ENCODE measurements around the gene KPNA2.
"Not testable (repeated sequence)": the region's sequence is repeated elsewhere in the genome, so short reads cannot be mapped to it uniquely, and the experiment has no call there.

Gene KPNA2

DNA sequence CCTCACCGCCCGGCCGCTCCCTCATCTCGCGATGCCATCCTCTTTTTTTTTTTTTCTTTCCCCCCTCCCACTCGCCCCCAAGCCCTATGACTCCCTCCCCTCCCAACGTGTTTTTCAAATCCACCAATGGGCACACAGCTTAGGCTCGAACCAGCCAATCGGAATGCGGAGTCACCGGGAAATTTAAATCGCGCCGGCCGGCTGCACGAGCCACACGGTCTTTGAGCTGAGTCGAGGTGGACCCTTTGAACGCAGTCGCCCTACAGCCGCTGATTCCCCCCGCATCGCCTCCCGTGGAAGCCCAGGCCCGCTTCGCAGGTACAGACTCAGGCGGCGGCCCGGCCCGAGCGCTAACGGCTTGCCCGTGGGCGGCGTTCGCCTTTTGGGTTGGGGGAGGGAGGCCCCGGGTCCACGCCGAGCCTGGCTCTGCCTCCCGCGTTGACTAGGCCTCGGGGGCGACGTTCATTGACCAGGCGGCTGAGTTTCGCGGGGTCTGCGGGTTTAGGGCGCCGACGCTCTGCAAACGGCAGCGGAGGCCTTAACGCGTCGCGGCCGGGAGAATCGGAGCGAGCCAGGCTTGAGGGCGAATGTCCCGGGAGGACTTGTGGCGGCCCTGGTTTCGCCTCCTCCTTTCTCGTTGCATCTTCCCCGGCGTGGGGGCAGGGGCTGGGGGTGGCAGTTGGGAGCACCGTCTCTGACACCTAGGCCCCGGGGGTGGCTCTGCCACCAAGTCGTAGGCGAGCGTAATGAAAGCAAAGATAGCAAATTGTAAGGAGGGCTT is at the start of gene KPNA2:
Gene KPNA2 (plus strand): TSS at position 213 of the 781 bp plus-strand sequence. CDS start 1,398 bp downstream, outside the sequence.
- DNase-seq: peak; percentile 85

DNA sequence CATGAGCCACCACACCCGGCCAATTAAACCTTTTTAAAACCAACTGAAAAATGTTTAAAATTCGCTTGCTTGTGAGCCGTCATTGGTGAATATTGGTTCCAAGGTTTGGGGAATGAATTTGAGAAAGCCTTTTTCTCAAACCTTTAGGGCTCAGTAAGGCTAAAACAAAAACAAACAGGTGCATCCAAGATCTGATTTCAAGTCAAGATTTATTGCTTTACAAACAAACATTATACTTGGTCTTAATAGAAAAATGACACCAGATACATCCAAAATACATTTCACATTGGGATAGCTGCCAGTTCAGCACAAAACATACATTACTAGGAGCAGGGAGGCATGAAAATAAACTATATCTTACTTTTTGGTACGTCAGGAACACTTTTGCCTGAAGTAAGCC is 44.6 kb upstream of the KPNA2 start:
- DNase-seq: peak; percentile 14

DNA sequence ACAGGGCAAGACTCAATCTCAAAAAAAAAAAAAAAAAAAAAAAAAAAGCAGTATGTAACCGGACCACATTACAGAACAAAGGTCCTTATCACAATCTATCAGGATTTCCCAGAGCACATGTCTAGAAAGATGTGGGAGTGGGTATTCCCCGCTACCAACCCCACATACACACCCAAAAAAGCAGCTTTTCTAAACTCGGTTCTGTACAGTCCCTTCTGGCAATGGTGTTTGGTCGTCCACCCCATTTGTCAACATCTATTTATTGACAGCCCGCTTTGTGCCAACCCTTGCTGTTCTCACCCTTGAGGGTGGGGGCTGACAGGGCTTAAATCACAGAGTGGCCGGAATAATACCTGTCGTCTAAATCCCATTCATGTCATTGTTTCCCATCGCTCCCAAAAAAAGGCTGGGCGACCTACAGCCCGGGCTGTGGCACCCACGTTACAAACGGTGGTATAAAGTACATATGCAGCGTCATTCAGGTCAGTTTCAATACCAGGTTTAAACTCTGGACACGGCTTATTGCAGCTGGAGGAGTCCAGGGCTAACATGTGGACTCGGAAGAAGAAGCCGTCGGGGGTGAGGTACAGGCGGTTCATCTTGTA is 42.9 kb upstream of the KPNA2 start:
- DNase-seq: no peak

DNA sequence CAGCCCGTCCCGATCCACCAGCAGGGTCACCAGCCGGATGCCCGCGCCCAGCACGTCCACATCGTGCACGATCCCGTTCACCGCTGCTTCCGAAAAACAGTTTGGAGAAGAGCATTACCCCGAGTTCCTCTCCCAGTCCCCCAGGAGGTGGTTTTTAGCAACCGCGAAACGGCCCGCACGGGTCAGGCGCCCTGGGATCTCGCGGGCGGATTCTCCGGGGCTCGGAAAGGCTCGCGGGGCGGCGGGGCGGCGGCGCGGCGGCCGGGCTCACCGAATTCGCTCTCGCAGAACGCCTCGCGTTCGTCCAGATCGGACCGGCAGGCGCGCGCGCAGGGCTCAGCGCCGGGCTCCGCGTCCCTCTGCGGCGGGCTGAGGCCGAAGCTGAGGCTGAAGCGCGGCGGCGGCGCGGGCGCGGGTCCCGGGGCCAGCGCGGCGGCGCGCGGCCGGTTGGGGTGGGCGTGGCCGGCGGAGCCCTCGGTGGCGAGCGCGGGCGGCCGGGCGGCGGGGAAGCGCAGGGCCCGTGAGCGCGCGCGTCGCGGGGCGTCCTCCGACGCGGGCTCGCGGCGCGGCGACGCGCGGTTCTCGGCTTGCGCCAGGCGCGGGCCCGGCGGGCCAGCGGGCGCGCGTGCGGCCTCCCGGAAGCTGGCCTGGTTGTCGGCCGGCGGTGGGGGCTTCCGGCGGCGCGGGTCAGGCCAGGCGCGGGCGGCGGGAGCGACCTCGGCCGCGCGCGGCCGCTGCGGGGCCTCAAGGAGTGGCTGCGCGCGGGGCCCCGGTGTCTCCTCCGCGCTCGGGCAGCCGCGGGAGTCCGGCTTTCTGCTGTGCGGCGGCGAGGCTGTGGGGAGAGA is 42.2 kb upstream of the KPNA2 start:
- peak; percentile 28 for DNase-seq

DNA sequence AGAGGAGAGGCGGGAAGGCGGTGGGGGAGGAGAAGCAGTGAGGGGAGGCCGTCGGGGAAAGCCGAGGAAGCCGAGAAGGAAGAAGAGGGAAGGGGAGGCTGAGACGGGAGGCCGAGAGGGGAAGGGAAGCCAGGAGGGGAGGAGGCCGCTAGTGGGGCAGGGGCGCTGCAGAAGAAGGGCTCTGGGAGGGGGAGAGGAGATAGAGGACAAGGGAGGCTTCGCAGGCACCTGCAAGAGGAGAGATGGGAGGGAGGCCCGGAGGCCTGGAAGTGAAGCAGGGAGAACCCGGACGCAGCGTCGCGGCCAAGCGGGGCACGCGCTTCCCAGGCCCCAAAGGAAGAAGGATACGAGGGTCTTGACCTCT is 41.6 kb upstream of the KPNA2 start:
- DNase-seq: no peak

DNA sequence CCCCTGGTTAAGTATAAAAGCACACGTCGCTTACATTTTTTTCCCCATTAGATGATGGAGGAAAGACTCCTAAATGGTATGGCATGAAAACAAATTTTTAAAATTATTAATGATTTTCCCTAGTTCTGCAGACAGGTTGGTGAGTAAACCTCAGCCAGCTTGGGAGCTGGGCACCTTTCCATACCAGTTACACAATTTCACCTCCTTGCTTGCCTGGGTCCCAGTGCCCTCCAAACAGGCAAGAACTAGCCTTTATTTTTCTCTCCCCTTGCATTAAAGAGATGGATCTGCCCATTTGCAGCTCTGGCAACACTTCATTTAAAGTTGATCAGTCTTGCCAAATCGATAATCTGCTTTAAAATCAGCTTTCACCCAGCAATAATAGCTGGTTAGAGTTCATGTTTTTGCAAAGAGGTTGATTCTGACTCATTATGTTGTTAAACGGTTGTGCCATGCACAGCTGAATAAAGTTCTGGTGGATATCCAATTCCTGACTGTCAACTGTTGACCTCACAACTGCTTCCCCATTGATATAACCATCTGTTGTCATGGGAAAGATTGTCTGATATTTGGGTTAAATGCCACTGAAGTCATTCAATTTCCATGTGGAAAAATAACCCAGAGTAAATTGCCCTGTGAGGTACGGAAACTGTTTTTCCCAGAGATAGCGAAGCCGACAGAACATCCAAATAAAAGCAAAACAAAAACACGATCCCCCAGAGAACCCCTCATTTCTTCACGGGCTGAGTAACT is 40.5 kb upstream of the KPNA2 start:
- DNase-seq: no peak

DNA sequence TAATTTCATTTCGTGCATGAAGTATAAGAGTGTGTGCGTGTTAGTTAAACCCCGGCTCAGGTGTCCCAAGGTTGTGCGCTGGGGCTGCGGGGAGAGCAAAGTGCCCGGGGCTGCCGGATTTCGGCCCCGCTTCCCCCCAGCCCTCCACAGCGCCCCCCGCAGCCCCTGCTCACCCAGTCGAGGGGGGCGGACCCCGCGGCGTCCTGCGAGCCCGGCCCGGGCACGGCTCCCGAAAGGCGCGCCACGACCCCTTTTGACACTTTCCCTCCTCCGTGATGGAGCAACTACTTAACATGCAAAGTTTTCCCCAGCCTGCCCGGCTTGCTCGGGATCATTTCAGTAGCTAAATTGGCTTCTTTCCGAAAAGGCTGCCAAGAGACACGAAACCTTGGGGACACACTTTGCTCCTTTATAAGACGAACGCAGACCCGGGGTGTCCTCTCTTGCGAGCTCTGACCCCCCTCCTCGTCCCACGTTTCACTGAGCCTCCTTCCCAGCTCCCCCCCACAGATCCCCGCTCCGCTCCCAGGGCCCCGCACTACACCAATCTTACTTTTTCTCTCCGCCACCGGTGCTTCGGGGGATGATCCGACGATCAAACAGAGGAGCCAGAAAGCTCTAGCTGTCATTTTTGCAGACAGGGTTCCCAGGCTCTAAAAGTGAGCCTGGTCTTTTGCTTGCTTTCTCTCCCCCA is 39.8 kb upstream of the KPNA2 start:
- DNase-seq: no peak

DNA sequence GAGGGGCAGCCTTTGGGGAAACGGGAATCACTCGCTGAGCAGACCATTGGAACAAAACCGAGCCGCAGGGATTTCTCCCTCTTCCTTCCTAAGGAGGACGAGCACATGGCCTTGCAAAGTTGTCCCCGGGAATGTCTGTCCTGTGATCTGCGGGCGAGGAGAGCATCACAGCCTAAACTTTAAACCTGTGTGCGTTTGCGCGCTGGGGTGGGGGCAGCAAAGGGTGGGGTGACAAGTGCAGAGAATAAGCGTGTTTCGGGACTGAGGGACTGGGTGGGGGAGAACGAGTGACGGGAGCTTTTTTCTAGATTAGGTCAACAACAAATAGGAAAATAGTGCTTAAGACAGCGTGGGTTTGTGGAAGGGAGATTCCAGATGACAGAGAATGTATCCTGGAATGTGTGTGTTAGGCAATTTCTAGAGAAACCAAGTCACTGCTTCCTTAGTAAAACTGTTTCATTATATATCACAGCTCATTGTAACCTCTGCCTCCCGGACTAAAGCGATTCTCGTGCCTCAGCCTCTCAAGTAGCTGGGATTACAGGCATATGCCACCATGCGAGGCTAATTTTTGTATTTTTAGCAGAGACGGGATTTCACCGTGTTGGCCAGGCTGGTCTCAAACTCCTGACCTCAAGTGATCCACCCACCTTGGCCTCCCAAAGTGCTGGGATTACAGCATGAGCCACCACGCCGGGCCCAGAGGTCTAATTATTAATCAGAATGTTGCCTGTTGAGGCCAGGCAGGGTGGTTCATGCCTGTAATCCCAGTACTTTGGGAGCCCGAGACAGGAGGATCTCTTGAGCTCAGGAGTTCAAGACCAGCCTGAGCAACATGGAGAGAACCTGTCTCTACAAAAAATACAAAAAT is 39.0 kb upstream of the KPNA2 start, which contains the start of gene C17orf58:
Gene C17orf58 (minus strand): TSS at position 169 of the 871 bp plus-strand sequence. CDS start 271 bp downstream, outside the sequence.
- not testable (repeated sequence) for DNase-seq

DNA sequence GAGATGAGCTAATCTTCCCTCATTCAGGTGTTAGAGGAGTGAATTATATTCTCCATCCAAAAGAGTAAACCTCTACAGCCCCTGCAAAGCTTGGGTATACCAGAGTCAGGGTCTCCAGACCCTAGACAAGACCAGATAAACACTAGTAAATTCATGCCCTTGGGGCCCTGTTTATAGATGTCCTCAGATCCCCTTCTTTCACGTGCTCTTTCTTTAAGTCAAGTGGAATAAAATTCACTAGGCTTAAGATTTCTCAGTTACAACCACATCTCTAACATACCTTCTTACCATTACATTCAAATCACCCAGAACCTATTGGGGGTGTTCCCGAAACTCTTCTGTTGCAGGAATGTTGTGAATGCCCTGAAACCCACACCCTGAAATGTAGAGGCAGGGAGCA is 37.1 kb upstream of the KPNA2 start:
- DNase-seq: no peak

DNA sequence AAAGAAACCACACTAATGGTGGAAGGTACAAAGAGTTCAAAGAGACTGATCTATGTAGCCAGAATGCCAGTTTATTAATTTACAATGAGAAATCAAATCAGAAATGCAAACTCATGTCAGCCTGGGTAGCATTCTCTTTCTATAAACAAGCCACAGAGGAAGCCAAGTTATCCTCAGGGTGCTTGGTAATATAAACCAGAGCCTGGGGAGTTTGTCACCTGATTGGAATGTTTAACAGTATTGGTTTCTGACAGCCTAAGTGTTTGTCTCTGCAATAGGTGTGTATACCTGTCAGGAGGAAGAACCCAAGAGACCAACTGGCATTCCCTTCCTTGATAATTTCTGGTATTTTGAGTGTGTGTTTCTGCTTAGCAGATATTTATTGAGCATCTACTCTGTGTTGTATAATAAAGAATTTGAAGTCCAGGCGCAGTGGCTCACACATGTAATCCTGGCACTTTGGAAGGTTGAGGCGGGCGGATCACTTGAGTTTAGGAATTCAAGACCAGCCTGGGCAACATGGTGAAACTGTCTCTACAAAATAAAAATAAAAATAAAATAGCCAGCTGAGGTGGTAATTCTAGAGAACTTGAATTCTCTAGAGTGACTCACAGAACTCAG is 36.1 kb upstream of the KPNA2 start:
- no peak for DNase-seq

DNA sequence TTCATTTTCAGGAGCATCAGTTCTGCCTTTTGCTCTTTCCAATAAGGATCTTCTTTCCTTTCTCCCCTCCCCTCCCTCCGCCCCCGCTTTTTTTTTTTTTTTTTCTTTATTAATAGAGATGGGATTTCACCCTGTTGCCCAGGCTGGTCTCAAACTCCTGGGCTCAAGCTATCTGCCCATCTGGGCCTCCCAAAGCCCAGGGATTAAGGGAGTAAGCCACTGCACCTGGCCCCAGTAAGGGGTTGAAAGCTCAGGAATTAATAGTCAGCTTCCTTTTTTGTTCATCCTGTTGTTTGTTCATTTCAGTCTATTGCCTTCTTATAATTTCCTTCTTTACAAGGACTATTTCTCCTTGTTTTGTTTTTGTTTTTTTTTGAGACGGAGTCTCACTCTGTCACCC is 31.3 kb upstream of the KPNA2 start:
- no peak for DNase-seq

DNA sequence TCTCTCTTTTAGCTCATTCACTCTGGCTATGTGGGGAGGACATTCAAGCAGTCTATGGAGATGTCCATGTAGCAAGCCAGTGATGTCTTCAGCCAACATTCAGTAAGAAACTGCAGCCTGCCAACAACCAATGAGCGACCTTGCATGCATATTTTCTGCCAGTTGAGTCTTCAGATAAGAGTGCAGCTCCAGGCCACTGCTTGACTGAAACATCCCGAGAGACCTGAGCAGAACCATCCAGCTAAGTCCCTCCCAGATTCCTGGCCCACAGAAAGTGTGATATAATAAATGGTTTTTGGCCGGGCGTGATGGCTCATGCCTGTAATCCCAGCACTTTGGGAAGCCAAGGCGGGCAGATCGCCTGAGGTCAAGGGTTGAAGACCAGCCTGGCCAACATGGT is 28.7 kb upstream of the KPNA2 start:
- DNase-seq: no peak

DNA sequence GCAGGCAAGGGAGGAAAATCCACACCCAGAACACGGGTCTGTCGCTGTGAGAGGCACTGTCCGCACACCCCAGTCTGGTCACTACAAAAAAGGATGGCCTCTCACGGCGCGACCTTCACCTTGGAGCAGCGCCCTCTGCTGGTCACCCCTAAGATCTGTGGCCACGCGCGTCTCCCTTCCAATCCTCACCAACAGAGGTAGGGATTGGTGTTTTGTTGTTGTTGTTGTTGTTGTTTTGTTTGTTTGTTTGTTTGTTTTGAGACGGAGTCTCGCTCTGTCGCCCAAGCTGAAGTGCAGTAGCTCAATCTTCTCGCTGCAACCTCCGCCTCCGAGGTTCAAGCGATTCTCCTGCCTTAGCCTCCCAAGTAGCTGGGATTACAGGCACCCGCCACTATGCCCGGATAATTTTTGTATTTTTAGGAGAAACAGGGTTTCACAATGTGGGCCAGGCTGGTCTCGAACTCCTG is 24.3 kb upstream of the KPNA2 start:
- DNase-seq: peak; percentile 29

DNA sequence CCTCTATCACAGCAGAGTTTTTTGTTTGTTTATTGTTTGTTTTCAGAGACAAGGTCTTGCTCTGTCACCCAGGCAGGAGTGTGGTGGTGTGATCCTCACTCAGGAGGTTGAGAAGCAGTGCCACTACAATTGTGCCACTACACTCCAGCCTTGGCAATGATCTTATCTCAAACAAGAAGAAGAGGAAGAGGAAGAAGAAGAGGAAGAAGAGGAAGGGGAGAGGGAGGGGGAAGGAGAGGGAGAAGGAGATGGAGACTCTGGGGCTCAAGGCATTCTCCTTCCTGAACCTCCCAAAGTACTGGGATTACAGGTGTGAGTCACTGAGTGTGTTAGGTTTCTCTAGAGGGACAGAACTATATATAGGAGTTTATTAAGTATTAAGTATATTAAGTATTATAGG is 22.1 kb upstream of the KPNA2 start:
- DNase-seq: no peak

DNA sequence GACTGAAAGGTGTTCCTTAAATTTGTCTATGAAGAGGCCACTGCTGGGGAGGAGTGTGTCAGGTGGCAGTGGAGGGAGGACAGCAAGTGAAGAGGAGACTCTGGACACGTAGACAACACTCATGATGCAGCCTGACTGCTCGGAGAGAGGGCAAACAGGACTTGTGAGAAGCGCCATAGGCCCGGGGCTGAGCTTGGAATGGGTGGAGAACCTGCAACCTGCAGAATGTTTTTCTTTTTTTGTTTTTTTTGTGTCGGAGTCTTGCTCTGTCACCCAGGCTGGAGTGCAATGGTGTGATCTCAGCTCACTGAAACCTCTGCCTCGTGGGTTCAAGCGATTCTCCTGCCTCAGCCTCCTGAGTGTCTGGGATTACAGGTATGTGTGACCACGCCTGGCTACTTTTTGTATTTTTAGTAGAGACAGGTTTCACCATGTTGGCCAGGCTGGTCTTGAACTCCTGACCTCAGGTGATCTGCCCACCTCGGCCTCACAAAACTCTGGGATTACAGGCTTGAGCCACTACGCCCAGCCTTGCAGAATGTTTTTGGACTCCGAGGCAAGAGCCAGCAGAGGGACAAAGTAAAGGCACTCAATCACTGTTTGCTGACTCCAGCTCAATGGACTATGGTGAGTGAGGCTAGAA is 20.3 kb upstream of the KPNA2 start:
- no peak for DNase-seq

DNA sequence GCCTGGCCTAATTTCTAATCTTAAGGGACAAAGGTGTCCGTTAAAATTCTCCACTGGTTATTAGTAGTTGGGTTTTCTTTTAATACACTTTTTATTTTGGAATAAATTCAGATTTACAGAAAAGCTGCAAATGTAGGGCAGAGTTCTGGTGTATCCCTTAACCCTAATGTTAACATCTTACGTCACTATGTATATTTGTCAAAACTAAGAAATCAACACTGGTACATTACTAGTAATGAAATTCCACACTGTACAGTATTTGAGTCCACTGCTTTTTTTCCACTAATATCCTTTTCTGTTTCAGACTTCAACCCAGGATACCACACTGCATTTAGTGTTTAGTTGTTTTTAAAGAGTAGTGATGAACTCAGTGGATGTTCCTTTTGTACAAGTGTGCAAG is 18.7 kb upstream of the KPNA2 start:
- no peak for DNase-seq

DNA sequence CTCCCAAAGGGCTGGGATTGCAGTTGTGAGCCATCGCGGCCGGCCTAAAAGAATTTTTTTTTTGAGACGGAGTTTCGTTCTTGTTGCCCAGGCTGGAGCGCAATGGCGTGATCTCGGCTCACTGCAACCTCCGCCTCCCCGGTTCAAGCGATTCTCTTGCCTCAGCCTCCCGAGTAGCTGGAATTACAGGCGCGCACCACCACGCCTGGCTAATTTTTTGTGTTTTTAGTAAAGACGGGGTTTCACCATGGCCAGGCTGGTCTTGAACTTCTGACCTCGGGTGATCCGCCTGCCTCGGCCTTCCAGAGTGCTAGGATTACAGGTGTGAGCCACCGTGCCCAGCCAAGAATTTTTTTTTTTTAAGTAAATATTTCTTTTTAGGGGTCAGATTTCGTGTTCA is 17.0 kb upstream of the KPNA2 start:
- not testable (repeated sequence) for DNase-seq

DNA sequence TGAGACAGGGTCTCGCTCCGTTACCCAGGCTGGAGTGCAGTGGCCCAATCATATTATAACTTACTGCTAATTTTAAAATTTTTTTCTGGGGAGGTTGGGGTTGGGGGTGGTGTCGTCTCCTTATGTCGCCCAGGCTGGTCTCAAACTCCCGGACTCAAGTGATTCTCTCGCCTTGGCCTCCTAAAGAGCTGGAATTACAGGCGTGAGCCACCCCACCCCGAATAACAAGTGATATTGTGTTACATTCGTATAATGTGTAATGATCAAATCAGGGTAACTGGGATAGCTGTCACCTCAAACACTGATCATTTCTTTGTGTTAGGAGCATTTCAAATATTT is 16.2 kb upstream of the KPNA2 start:
- DNase-seq: no peak

DNA sequence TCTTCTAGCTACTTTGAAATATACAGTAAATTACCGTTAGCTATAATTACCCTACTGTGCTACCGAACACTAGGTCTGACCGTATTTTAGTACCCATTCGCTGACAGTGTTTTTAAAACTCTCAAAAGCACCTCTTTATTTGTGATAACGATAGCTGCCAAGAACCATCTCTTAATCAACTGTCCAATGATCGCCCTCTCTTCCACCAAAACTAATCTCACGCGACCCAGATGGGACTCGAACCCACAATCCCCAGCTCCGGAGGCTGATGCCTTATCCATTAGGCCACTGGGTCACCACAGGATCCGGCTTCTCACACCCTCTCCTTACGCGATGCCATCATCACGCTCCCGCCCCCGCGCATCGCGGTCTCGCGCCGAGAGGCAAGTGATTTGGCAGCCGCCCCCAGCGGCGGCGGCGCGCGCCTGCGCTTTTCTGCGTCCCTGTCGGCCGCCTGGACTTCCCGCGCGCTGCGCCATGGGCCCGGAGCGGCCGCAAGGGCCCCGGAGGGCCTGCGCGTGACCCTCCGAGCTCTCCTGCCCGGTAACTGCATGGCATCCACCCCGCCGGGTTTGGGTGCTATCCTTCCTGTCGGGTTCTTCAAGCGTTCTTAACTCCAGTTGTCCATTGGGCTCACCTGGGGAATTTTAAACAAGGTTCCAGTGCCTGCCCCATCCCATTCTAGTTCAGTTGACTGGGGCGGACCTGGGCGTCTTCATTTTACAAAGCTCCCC is 15.7 kb upstream of the KPNA2 start:
- DNase-seq: peak; percentile 88

DNA sequence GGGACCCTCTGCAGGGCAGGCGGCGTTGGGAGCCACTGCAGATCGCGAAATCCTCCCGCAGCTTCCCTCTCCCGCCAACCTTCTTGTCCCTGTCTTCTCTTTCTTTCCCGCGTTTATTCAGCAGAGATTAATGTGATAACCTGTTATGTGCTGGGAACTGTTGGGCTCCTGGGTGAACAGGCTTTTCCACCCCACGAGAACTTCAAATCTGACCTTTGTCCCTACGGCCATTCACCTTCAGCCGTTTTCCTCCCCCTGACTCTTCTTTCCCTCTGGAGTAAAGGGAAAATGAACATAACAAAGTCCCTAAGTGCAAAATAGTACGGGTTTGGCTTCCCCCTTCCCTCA is 15.2 kb upstream of the KPNA2 start:
- no peak for DNase-seq
